ENCODE results near the gene PAM. TPM values are rescaled to one million over a fixed set of nuclear protein-coding genes. Genes with fewer than 3 reads are reported as not detected.
"Not testable (repeated sequence)": the region's sequence is repeated elsewhere in the genome, so short reads cannot be mapped to it uniquely, and the experiment has no call there.

PAM gene
- total RNA-seq, 1 donor from 2014 or later = 27.9 TPM

GRCh38 chr5:103034662-103035392 is 279.7 kb downstream of the PAM start:
- intact Hi-C loops (cut with micrococcal nuclease) = no loop called here

GRCh38 chr5:103035701-103036100 is 280.6 kb downstream of the PAM start:
- intact Hi-C loops (cut with micrococcal nuclease) = no loop called here

- intact Hi-C loops (cut with micrococcal nuclease) = no loop called here
These were observed 281.5 kb downstream of the PAM start for GRCh38 chr5:103036601-103037000.

GRCh38 chr5:103037673-103038455 is 282.8 kb downstream of the PAM start:
- intact Hi-C loops (cut with micrococcal nuclease) = no loop called here

GRCh38 chr5:103041071-103041676 is 286.1 kb downstream of the PAM start:
- intact Hi-C loops (cut with micrococcal nuclease) = loop anchor here (1.0 to 10.0 kb wide), 6 partner anchors 98 to 505 kb away; no protein-coding TSS in a partner anchor

- intact Hi-C loops (cut with micrococcal nuclease) = loop anchor here (10.0 kb wide), 1 partner anchor 178 kb away; no protein-coding TSS in a partner anchor
These were observed 291.6 kb downstream of the PAM start for GRCh38 chr5:103046706-103047105.

- intact Hi-C loops (cut with micrococcal nuclease) = no loop called here
These were observed 302.4 kb downstream of the PAM start for GRCh38 chr5:103057208-103058130.

- intact Hi-C loops (cut with micrococcal nuclease) = no loop called here
These were observed 304.4 kb downstream of the PAM start for GRCh38 chr5:103059525-103059924.

GRCh38 chr5:103060424-103060954 is 305.4 kb downstream of the PAM start:
- intact Hi-C loops (cut with micrococcal nuclease) = no loop called here

- intact Hi-C loops (cut with micrococcal nuclease) = loop anchor here (5.0 kb wide), 1 partner anchor 156 kb away; no protein-coding TSS in a partner anchor
These were observed 311.2 kb downstream of the PAM start for GRCh38 chr5:103066326-103066725.

- intact Hi-C loops (cut with micrococcal nuclease) = not testable (repeated sequence)
These were observed 318.4 kb downstream of the PAM start for GRCh38 chr5:103073500-103073899.

GRCh38 chr5:103075442-103075841 is 320.3 kb downstream of the PAM start:
- intact Hi-C loops (cut with micrococcal nuclease) = no loop called here
